HepG2 (cell line): Measurements from ENCODE around the gene ARFIP2. TPM values are rescaled to one million over a fixed set of nuclear protein-coding genes. Genes with fewer than 3 reads are reported as not detected.

Source experiments
- ATAC-seq: fragments of 200-7000 bp; cut with Tn5 transposase; 3 replicates; pipeline ENCODE4 v1.9.1; 2020; ENCODE audit warnings: mild to moderate bottlenecking, moderate library complexity
- BruUV-seq: library from RNA; stranded (reverse); fragments of 400-500 nt; replicated peaks from 2 replicates; lab custom pipeline; 2021; lab: Mats Ljungman, UMichigan
- CTCF ChIA-PET: fragments of 300-600 bp; formaldehyde crosslinking; extraction: SDS; loops from one replicate; lab custom pipeline; 2021; ENCODE audit warnings: low total read pairs, inconsistent platforms, low intra/inter-chr PET ratio; lab: Yijun Ruan, JAX
- POLR2A ChIA-PET: fragments of 350-600 bp; sonication (Branson Sonifier 250); formaldehyde crosslinking; loops from one replicate; lab custom pipeline; 2020; ENCODE audit warnings: antibody characterized with exemption, inconsistent platforms; lab: Yijun Ruan, JAX
- DNase-seq: peaks from one replicate; pipeline ENCODE4 v3.0.0-alpha.2; 2015; ENCODE audit warnings: low spot score
- FAIRE-seq: peaks from 3 replicates; lab custom pipeline; 2011; peaks lifted over from hg19 to GRCh38; lab: Jason Lieb, UNC
- H2AFZ ChIP-seq: one replicate; pipeline ENCODE4 v1.6.1; 2011; ENCODE audit warnings: low read length, inconsistent platforms
- H3K27ac ChIP-seq: fragments of 300-600 bp; 3 replicates; pipeline ENCODE4 v1.8.0; 2011; ENCODE audit warnings: mixed run types, mild to moderate bottlenecking, mixed read lengths, low read length, inconsistent platforms; ENCODE audit not compliant: insufficient read depth; ENCODE audit errors: extremely low read length
- H3K27me3 ChIP-seq, 2 experiments: fragments of 200-600 bp in 1 of 2; 2 replicates in 1 of 2; 3 replicates in 1 of 2; pipeline versions ENCODE4 v1.6.0 to v1.8.0; 2011; ENCODE audit warnings: low read length in 2 of 2, mild to moderate bottlenecking in 2 of 2, moderate library complexity in 2 of 2, inconsistent platforms in 1 of 2; ENCODE audit not compliant: insufficient read depth in 2 of 2, control insufficient read depth in 1 of 2
- H3K36me3 ChIP-seq, 2 experiments: fragments of 200-600 bp in 1 of 2; replicated peaks in 1 of 2; 2 replicates in 1 of 2; 3 replicates in 1 of 2; pipeline versions ENCODE4 v1.5.1 to v1.8.0; 2011; ENCODE audit warnings: low read length in 2 of 2, inconsistent platforms in 1 of 2; ENCODE audit not compliant: insufficient read depth in 2 of 2, control insufficient read depth in 1 of 2
- H3K4me1 ChIP-seq: 2 replicates; pipeline ENCODE4 v1.5.1; 2012; ENCODE audit warnings: low read length, inconsistent platforms; ENCODE audit not compliant: insufficient read depth
- H3K4me2 ChIP-seq: 2 replicates; pipeline ENCODE4 v1.6.0; 2011; ENCODE audit warnings: low read depth, low read length, inconsistent platforms
- H3K4me3 ChIP-seq, 3 experiments: fragments of 200-600 bp in 1 of 3; sonication (generic), shearing (Covaris generic) in 1 of 3; replicated peaks in 1 of 3; 2 replicates each; pipeline ENCODE4 v1.5.1; 2011 to 2016; ENCODE audit warnings: low read length in 3 of 3, inconsistent platforms in 2 of 3, low read depth in 2 of 3, mild to moderate bottlenecking in 2 of 3, control low read depth in 1 of 3, mixed read lengths in 1 of 3; ENCODE audit not compliant: insufficient read depth in 1 of 3
- H3K79me2 ChIP-seq: one replicate; pipeline ENCODE4 v1.6.1; 2011; ENCODE audit warnings: low read length, inconsistent platforms; ENCODE audit not compliant: insufficient read depth
- H3K9ac ChIP-seq: 2 replicates; pipeline ENCODE4 v1.6.0; 2011; ENCODE audit warnings: mild to moderate bottlenecking, low read depth, low read length, inconsistent platforms; ENCODE audit not compliant: insufficient read depth
- H3K9me3 ChIP-seq: 2 replicates; pipeline ENCODE4 v1.5.1; 2012; ENCODE audit warnings: mild to moderate bottlenecking, low read length
- H4K20me1 ChIP-seq: 2 replicates; pipeline ENCODE4 v1.6.0; 2011; ENCODE audit warnings: inconsistent platforms, mild to moderate bottlenecking, low read length, moderate library complexity; ENCODE audit not compliant: insufficient read depth
- ARNTL ChIP-seq: sonication (generic); formaldehyde crosslinking; IDR thresholded peaks from 2 replicates; pipeline ENCODE4 v1.4.0; 2020; ENCODE audit warnings: mild to moderate bottlenecking, missing genetic modification reagents
- GATAD1 ChIP-seq: IDR thresholded peaks from 2 replicates; pipeline ENCODE4 v1.6.1; 2016; ENCODE audit warnings: missing genetic modification reagents, missing compliant biosample characterization
- MIER2 ChIP-seq: IDR thresholded peaks from 2 replicates; pipeline ENCODE4 v1.6.1; 2016; ENCODE audit warnings: missing biosample characterization, missing genetic modification reagents
- REXO4 ChIP-seq: sonication (generic); formaldehyde crosslinking; IDR thresholded peaks from 2 replicates; pipeline ENCODE4 v1.8.0; 2022; ENCODE audit warnings: missing genetic modification reagents, mild to moderate bottlenecking, borderline replicate concordance
- SAP130 ChIP-seq: IDR thresholded peaks from 2 replicates; pipeline ENCODE4 v1.6.1; 2016; ENCODE audit warnings: low read depth
- TAF15 ChIP-seq: fragments of 200-400 bp; formaldehyde crosslinking; IDR thresholded peaks from one replicate; pipeline ENCODE4 v1.6.1; 2018; ENCODE audit warnings: mild to moderate bottlenecking, low read depth, low read length; ENCODE audit not compliant: poor library complexity, severe bottlenecking
- TOE1 ChIP-seq: sonication (generic); formaldehyde crosslinking; IDR thresholded peaks from 2 replicates; pipeline ENCODE4 v1.4.0; 2020; ENCODE audit warnings: mild to moderate bottlenecking, missing genetic modification reagents
- ZBTB20 ChIP-seq: sonication (generic); formaldehyde crosslinking; IDR thresholded peaks from 2 replicates; pipeline ENCODE4 v1.8.1; 2023; ENCODE audit warnings: missing genetic modification reagents, low read depth, mild to moderate bottlenecking, borderline replicate concordance
- ZBTB38 ChIP-seq: sonication (generic); formaldehyde crosslinking; IDR thresholded peaks from 2 replicates; pipeline ENCODE4 v1.5.1; 2020; ENCODE audit warnings: mild to moderate bottlenecking, missing genetic modification reagents
- ZBTB8A ChIP-seq: sonication (generic); formaldehyde crosslinking; IDR thresholded peaks from 2 replicates; pipeline ENCODE4 v1.4.0; 2020; ENCODE audit warnings: mild to moderate bottlenecking, low read depth, missing genetic modification reagents, borderline replicate concordance
- ZNF543 ChIP-seq: sonication (generic); formaldehyde crosslinking; IDR thresholded peaks from 2 replicates; pipeline ENCODE4 v1.4.0; 2020; ENCODE audit warnings: mild to moderate bottlenecking, missing genetic modification reagents
- WGBS: methylation state at CpG from one replicate; pipeline ENCODE4 v1.1.6; 2017; ENCODE audit warnings: low lambda C conversion rate; 5-methylcytosine and 5-hydroxymethylcytosine counted together
- in situ Hi-C: cut with HindIII; loops from 2 replicates; pipeline ENCODE4 v1.10.0; 2017; ENCODE audit warnings: low pct_unique_long_range_greater_than_20kb; ENCODE audit not compliant: extremely low pct_ligation_motif_present
- intact Hi-C: fragments of 100-400 bp; cut with micrococcal nuclease; formaldehyde crosslinking; loops from one replicate; pipeline ENCODE4 v1.10.0; 2022; ENCODE audit not compliant: unreplicated experiment
- polyA plus RNA-seq, 8 experiments: library from polyadenylated mRNA; depleted of rRNA in 3 of 8; stranded (reverse) in 7 of 8; unstranded in 1 of 8; fragments of >200 nt; fragmentation: Illumina TruSeq in 4 of 8; extraction: Trizol in 4 of 8; gene quantifications; 2 replicates each; pipeline versions ENCODE4 v1.2.1 to v1.2.3, GENCODE V29; 2011 to 2016; ENCODE audit warnings: low read depth in 4 of 8, missing spikeins in 1 of 8, mixed read lengths in 1 of 8; ENCODE audit not compliant: insufficient read depth in 1 of 8
- total RNA-seq, 5 experiments: library from RNA; depleted of rRNA; stranded (reverse); fragments of >200 nt; fragmentation: Illumina TruSeq; extraction: Trizol; gene quantifications; 2 replicates each; pipeline ENCODE4 v1.2.3, GENCODE V29; 2016; ENCODE audit warnings: low read depth in 1 of 5

ARFIP2 gene
- total and polyA plus RNA-seq, 2 of the 13 experiments (the other 11 are each of a cell fraction or from before 2014, with no cell fraction given), result 56.6 to 60.2 TPM

GRCh38 chr11:6456361-6457073, 24.6 kb downstream of the ARFIP2 start:
- TF ChIP-seq MIER2, result no peak
- no peak for TF ChIP-seq SAP130 (CRISPR knock-in tag)
- TF ChIP-seq REXO4, result no peak
- no peak for TF ChIP-seq ZNF543 (CRISPR knock-in tag)
- no peak for TF ChIP-seq TAF15
- TF ChIP-seq GATAD1 (CRISPR knock-in tag), result no peak
- TF ChIP-seq ZBTB8A, result no peak
- no peak for TF ChIP-seq ZBTB20 (CRISPR knock-in tag)
- DNase-seq (no peak), FAIRE-seq (no peak), ATAC-seq (no peak)
- no peaks in the 10 kb centered on the region for H3K27me3 ChIP-seq
- H3K79me2 ChIP-seq, result no peaks in the 10 kb centered on the region
- WGBS, result 94% methylated on average over 29 of the region's 56 CpGs
- no peak overlapping the region for H2AFZ ChIP-seq
- CTCF ChIA-PET, result no interaction called here
- in situ Hi-C loops (no loop called here), intact Hi-C loops (no loop called here)
- H3K9me3 ChIP-seq, result no peaks in the 10 kb centered on the region
- H3K36me3 ChIP-seq, result peaks cover 0 to 7% of the 10 kb centered on the region in 2 experiments; a peak in 3 of 5 replicates
- no peak overlapping the region for H3K4me3 ChIP-seq
- POLR2A ChIA-PET, result no interaction called here
- no TSS peak for BruUV-seq
- H3K4me1 ChIP-seq, result no peaks in the 10 kb centered on the region
- H3K4me2 ChIP-seq, result no peak overlapping the region
- no peaks in the 10 kb centered on the region for H4K20me1 ChIP-seq
- no peak overlapping the region for H3K9ac ChIP-seq
- H3K27ac ChIP-seq, result no peak overlapping the region

DNA sequence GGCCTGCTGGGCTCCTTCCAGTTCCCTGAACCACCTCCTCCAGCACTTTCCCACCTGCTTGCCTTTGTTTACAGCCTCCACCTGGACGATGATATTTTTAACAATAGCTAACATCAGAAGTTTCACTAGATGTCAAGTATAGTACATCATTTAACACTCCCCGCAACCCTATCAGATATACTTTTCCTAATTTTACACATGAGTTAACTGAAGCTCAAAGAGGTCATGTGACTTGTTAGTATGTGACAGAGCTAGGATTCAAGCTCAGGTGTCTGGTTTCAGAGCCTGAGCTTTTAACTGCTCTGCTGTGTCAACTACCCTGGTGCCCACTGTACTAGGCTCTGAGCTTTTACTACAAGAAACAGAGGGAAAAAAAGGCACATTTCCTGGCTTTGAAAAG, 26.1 kb downstream of the ARFIP2 start:
- H3K27me3 ChIP-seq, result no peaks in the 10 kb centered on the region
- H3K4me3 ChIP-seq, result no peak overlapping the region
- TF ChIP-seq ARNTL (CRISPR knock-in tag) (no peak), ZBTB38 (no peak), TOE1 (CRISPR knock-in tag) (no peak)
- in situ Hi-C loops, result no loop called here
- 91% methylated on average over 2 of the region's 2 CpGs for WGBS
- no peak overlapping the region for H2AFZ ChIP-seq
- no peak overlapping the region for H3K9ac ChIP-seq
- peaks cover 4 to 7% of the 10 kb centered on the region in 2 experiments; a peak in 3 of 5 replicates for H3K36me3 ChIP-seq
- ATAC-seq, result no peak
- intact Hi-C loops, result no loop called here
- no peak overlapping the region for H3K4me2 ChIP-seq
- no peaks in the 10 kb centered on the region for H3K79me2 ChIP-seq
- no peaks in the 10 kb centered on the region for H3K4me1 ChIP-seq
- no TSS peak for BruUV-seq
- no peaks in the 10 kb centered on the region for H3K9me3 ChIP-seq
- DNase-seq, result no peak
- H4K20me1 ChIP-seq, result no peaks in the 10 kb centered on the region
- FAIRE-seq, result no peak
- CTCF ChIA-PET, result no interaction called here
- no peak overlapping the region for H3K27ac ChIP-seq
- POLR2A ChIA-PET, result no interaction called here
